Mucosa of stomach (tissue), 1 donor: ENCODE results near the gene RAE1.
"Not testable (repeated sequence)": the region's sequence is repeated elsewhere in the genome, so short reads cannot be mapped to it uniquely, and the experiment has no call there.

Source experiments
- H3K27me3 ChIP-seq: one replicate; pipeline ENCODE4 v1.7.0; 2013; ENCODE audit warnings: mild to moderate bottlenecking, low read length; ENCODE audit not compliant: control insufficient read depth, insufficient read depth
- H3K36me3 ChIP-seq: one replicate; pipeline ENCODE4 v1.7.0; 2013; ENCODE audit warnings: low read length; ENCODE audit not compliant: control insufficient read depth, insufficient read depth
- H3K4me1 ChIP-seq: one replicate; pipeline ENCODE4 v1.7.0; 2013; ENCODE audit warnings: mild to moderate bottlenecking, low read length; ENCODE audit not compliant: control insufficient read depth, insufficient read depth
- H3K4me3 ChIP-seq: one replicate; pipeline ENCODE4 v1.7.0; 2013; ENCODE audit warnings: low read length
- H3K9ac ChIP-seq: one replicate; pipeline ENCODE4 v1.7.0; 2013; ENCODE audit warnings: mild to moderate bottlenecking, low read length, moderate library complexity
- H3K9me3 ChIP-seq: one replicate; pipeline ENCODE4 v1.7.0; 2013; ENCODE audit warnings: mild to moderate bottlenecking, low read length, moderate library complexity; ENCODE audit not compliant: control insufficient read depth
- donor health status: Pancreatic carcinoma.

The RAE1 gene

DNA sequence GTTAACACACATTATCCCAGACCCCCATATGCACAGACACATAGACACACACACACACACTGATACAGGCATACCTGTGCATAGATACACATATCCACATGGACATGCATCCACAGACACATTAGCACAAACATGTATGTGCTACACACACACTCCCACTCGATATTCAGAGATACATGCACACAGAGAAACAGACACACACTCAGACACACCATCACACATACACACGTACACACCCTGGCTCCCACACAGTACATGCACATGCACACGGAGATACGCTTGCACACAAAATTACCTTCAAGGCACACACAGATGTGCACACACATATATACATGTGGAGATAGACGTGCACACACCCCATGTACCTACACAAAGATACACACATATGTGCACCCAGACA, 59.9 kb downstream of the RAE1 start:
- Histone ChIP-seq H3K36me3 (no peaks in the 10 kb centered on the region), H3K4me1 (peaks cover 13% of the 10 kb centered on the region), H3K4me3 (no peak overlapping the region), H3K9me3 (no peaks in the 10 kb centered on the region), H3K9ac (no peak overlapping the region), H3K27me3 (no peaks in the 10 kb centered on the region)

- Histone ChIP-seq H3K36me3 (no peaks in the 10 kb centered on the region), H3K9ac (no peak overlapping the region), H3K4me3 (no peak overlapping the region), H3K27me3 (no peaks in the 10 kb centered on the region), H3K4me1 (peaks cover 13% of the 10 kb centered on the region), H3K9me3 (no peaks in the 10 kb centered on the region)
These were observed 60.6 kb downstream of the RAE1 start for GRCh38 chr20:57411406-57412283.

GRCh38 chr20:57412347-57413029, 61.4 kb downstream of the RAE1 start:
- no peak overlapping the region for H3K9ac ChIP-seq
- no peak overlapping the region for H3K4me3 ChIP-seq
- H3K36me3 ChIP-seq = no peaks in the 10 kb centered on the region
- H3K9me3 ChIP-seq = no peaks in the 10 kb centered on the region
- H3K4me1 ChIP-seq = peaks cover 13% of the 10 kb centered on the region
- no peaks in the 10 kb centered on the region for H3K27me3 ChIP-seq

- peaks cover 13% of the 10 kb centered on the region for H3K4me1 ChIP-seq
- H3K9ac ChIP-seq = no peak overlapping the region
- no peaks in the 10 kb centered on the region for H3K27me3 ChIP-seq
- H3K9me3 ChIP-seq = no peaks in the 10 kb centered on the region
- H3K4me3 ChIP-seq = no peak overlapping the region
- no peaks in the 10 kb centered on the region for H3K36me3 ChIP-seq
These were observed 62.9 kb downstream of the RAE1 start for GRCh38 chr20:57413986-57414385.

DNA sequence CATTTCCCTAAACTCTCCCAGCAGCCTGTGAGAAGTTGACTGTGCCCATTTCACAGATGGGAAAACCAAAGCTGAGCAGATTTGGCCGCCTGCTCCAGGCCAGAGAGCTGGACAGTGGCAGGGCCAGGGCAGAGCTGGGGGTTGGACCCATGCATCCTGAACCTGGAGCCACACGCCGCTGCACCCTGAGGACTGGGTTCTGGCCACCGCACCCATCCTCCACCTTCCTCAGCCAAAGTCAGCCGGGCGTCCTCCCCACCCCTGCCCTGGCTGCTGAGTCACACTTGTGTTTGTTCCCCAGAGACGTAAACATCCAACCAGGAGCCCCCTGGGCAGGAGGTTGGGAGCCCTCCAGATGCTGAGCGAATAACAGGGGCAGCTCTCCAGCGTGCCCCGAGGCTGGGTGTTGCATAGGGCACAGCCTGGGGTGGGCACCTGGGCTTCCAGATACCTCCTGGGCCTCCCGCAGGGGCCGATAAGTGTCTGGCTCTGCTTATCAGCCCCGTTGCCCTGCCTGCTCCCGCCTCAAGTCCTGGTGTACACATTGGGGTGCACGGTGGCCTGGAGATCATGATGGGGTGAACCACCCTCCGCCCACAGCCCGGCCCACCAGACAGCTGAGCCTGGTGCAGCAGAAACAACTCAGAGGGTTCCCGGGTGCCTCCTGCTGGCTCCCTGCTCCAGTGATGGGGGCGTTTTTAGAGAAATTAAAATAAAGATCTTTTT, 64.0 kb downstream of the RAE1 start:
- H3K36me3 ChIP-seq = no peaks in the 10 kb centered on the region
- peaks cover 13% of the 10 kb centered on the region for H3K4me1 ChIP-seq
- H3K9ac ChIP-seq = peak overlapping the region; percentile 37
- H3K9me3 ChIP-seq = no peaks in the 10 kb centered on the region
- no peak overlapping the region for H3K4me3 ChIP-seq
- no peaks in the 10 kb centered on the region for H3K27me3 ChIP-seq

DNA sequence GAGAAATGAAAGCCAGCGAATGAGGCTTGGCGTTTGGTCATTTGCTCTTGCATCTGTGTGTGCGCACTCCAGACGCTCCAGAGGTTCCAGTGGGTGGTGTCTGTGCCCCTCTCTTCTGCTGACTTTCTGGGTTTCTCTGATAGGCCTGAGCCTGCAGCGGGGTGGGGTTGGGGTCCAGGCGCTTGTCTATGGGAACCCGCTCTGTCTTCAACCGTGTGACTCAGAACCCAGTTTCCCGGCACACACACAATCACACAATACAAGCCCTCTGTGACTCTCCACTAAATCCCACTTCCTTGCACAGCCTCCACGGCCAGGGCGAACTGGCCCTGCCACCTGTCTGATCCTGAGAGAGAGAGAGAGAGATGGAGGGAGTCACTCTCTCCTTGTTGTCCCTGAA, 64.7 kb downstream of the RAE1 start:
- Histone ChIP-seq H3K9ac (no peak overlapping the region), H3K4me1 (peaks cover 13% of the 10 kb centered on the region), H3K9me3 (no peaks in the 10 kb centered on the region), H3K36me3 (no peaks in the 10 kb centered on the region), H3K4me3 (no peak overlapping the region), H3K27me3 (no peaks in the 10 kb centered on the region)

- Histone ChIP-seq H3K4me1 (peaks cover 13% of the 10 kb centered on the region), H3K9me3 (no peaks in the 10 kb centered on the region), H3K27me3 (no peaks in the 10 kb centered on the region), H3K9ac (no peak overlapping the region), H3K4me3 (no peak overlapping the region), H3K36me3 (no peaks in the 10 kb centered on the region)
These were observed 65.4 kb downstream of the RAE1 start for GRCh38 chr20:57416296-57417022.

- no peak overlapping the region for H3K4me3 ChIP-seq
- H3K36me3 ChIP-seq = no peaks in the 10 kb centered on the region
- no peak overlapping the region for H3K9ac ChIP-seq
- no peaks in the 10 kb centered on the region for H3K9me3 ChIP-seq
- H3K4me1 ChIP-seq = peaks cover 13% of the 10 kb centered on the region
- no peaks in the 10 kb centered on the region for H3K27me3 ChIP-seq
These were observed 66.1 kb downstream of the RAE1 start for GRCh38 chr20:57417051-57417689.

GRCh38 chr20:57417830-57418780, 67.0 kb downstream of the RAE1 start:
- no peaks in the 10 kb centered on the region for H3K36me3 ChIP-seq
- no peaks in the 10 kb centered on the region for H3K27me3 ChIP-seq
- peaks cover 13% of the 10 kb centered on the region for H3K4me1 ChIP-seq
- H3K4me3 ChIP-seq = no peak overlapping the region
- no peak overlapping the region for H3K9ac ChIP-seq
- H3K9me3 ChIP-seq = no peaks in the 10 kb centered on the region

DNA sequence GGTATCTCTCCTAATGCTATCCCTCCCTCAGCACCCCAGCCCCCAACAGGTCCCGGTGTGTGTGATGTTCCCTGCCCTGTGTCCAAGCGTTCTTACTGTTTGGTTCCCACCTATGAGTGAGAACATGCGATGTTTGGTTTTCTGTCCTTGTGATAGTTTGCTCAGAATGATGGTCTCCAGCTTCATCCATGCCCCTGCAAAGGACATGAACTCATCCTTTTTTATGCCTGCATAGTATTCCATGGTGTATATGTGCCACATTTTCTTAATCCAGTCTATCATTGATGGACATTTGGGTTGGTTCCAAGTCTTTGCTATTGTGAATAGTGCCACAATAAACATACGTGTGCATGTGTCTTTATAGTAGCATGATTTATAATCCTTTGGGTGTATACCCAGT, 68.4 kb downstream of the RAE1 start:
- H3K4me1 ChIP-seq = peaks cover 11% of the 10 kb centered on the region
- not testable (repeated sequence) for H3K9me3 ChIP-seq, H3K4me3 ChIP-seq, H3K9ac ChIP-seq, H3K27me3 ChIP-seq, H3K36me3 ChIP-seq
